Measurements from ENCODE around the gene MRPS11. TPM values are rescaled to one million over a fixed set of nuclear protein-coding genes. Genes with fewer than 3 reads are reported as not detected.

The MRPS11 gene
- total and polyA plus RNA-seq, 2 of the 8 experiments (the other 6 are each of a cell fraction or from before 2014, with no cell fraction given), result 41.4 to 59.2 TPM

DNA sequence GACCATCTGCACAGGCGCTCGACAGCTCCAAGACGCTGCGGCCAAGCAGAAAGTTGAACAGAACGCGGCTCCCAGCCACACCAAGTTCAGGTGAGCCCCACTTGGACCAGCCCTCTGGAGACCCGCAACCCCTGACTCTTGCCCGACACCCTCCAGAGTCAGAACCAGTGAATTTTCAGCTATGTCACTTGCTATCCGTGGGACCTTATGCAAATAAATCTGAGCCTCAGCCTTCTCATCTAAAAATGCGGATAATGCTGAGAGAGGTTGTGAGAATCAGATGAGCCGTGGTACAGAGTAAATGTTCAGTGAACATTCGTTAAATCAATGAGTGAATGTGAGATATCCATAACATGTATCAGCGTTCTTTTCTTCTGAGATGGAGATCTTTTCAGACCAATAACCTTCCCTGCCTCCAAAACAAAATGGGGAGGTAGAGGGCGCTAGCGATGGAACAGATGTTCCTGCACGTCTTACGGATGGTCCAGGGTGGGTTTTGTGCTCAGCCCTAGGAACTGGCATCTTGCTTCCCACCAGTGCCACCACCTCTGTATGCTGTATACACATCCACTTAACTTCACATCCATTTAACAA is 524 bp downstream of the MRPS11 start:
- Histone ChIP-seq H2AFZ (ENCODE audit: low read length) (peak overlapping the region; percentile 100), H4K91ac (replicated peaks; ENCODE audit: insufficient read length, low read length) (no peak overlapping the region), H2BK120ac (replicated peaks; ENCODE audit: low read depth, low read length) (no peak overlapping the region), H2BK15ac (ENCODE audit: low read length) (no peak overlapping the region), H4K20me1 (replicated peaks in 1 of 2; ENCODE audit: control insufficient read depth in 1 of 2, insufficient read depth in 2 of 2, low read length in 2 of 2) (peaks cover 2 to 6% of the 10 kb centered on the region in 2 experiments), H3K9me3 (ENCODE audit: insufficient read depth in 2 of 2, low read depth in 1 of 2, low read length in 1 of 2) (no peaks in the 10 kb centered on the region), H4K5ac (ENCODE audit: insufficient read length, low read depth, low read length) (peak overlapping the region; percentile 59), H2BK20ac (ENCODE audit: low read length) (no peak overlapping the region), H3K9ac (replicated peaks in 1 of 4; ENCODE audit: extremely low read depth in 1 of 4, low read depth in 3 of 4, low read length in 3 of 4) (peak overlapping the region; percentile 34 to 96 (median 68)), H3K79me2 (ENCODE audit: control insufficient read depth in 1 of 2, insufficient read depth in 2 of 2, low read length in 2 of 2) (peaks cover 0 to 26% of the 10 kb centered on the region in 2 experiments; a peak in 3 of 4 replicates), H4K8ac (ENCODE audit: extremely low read depth, insufficient read depth, low read length) (peak overlapping the region; percentile 47; the same call in 1 of the 2 replicates), H3K4me1 (replicated peaks in 1 of 4; ENCODE audit: control insufficient read depth in 3 of 4, insufficient read depth in 4 of 4, low read length in 3 of 4) (no peaks in the 10 kb centered on the region; a peak in 1 of 7 replicates), H3K27me3 (replicated peaks in 1 of 4; ENCODE audit: control insufficient read depth in 3 of 4, extremely low read depth in 1 of 4, insufficient read depth in 3 of 4, low read length in 3 of 4) (no peaks in the 10 kb centered on the region), H3K79me1 (ENCODE audit: low read depth, low read length) (0 out of 2 replicates have a peak, but pooled peaks cover 5% of the 10 kb centered on the region), H3K27ac (ENCODE audit: low read depth, low read length) (peak overlapping the region; percentile 95), H3K4me2 (ENCODE audit: insufficient read depth in 1 of 2, low read depth in 2 of 2, low read length in 2 of 2) (peak overlapping the region; percentile 91 to 95), H2BK5ac (ENCODE audit: low read depth, low read length) (no peak overlapping the region; the same call in 1 of the 2 replicates), H3K18ac (ENCODE audit: extremely low read depth, low read length) (no peak overlapping the region), H3K23me2 (ENCODE audit: low read depth, low read length) (peaks cover 7% of the 10 kb centered on the region), H3K4me3 (ENCODE audit: extremely low read depth in 1 of 4, insufficient read depth in 2 of 4, low read depth in 3 of 4, low read length in 4 of 4) (peak overlapping the region; percentile 69 to 98 (median 88)), H2BK12ac (ENCODE audit: low read depth, low read length) (no peak overlapping the region), H3K4ac (replicated peaks; ENCODE audit: insufficient read length, low read depth, low read length) (no peak overlapping the region), H3K56ac (replicated peaks; ENCODE audit: insufficient read length, low read depth, low read length) (no peak overlapping the region), H3K36me3 (ENCODE audit: control insufficient read depth in 2 of 4, insufficient read depth in 4 of 4, low read length in 3 of 4) (peaks cover 0 to 24% (median 17%) of the 10 kb centered on the region in 4 experiments; a peak in 7 of 8 replicates), H2AK5ac (ENCODE audit: low read depth, low read length) (no peak overlapping the region), H3K23ac (ENCODE audit: insufficient read length) (no peak overlapping the region), H3K14ac (ENCODE audit: insufficient read length) (no peak overlapping the region)
- POLR2A ChIA-PET (ENCODE audit: partially characterized antibody), result interaction anchor here (0.9 to 2.5 kb wide), 14 partner anchors 10 to 221 kb away, joined by 3 to 25 read pairs (median 4); partner anchors contain the start of gene AEN
- DNase-seq (ENCODE audit: low read depth in 1 of 2, low spot score in 2 of 2), result peak in 1 of 2 experiments; percentile 49
- CTCF ChIA-PET (ENCODE audit: partially characterized antibody), result interaction anchor here (0.7 to 3.8 kb wide), 26 partner anchors 9 to 362 kb away, joined by 3 to 25 read pairs (median 3); partner anchors contain the start of gene ISG20
- WGBS, 2 experiments (ENCODE audit: extremely low coverage in 1 of 2, insufficient coverage in 1 of 2, insufficient read length in 1 of 2, insufficient replicate concordance in 2 of 2, low coverage in 1 of 2, low lambda C conversion rate in 2 of 2, missing lambda C conversion rate in 1 of 2), result 10% methylated on average over 17 of the region's 17 CpGs; no CpG with 5 or more reads in 1 of the 2 experiments
- no peak for FAIRE-seq
- no peak for TF ChIP-seq CHD2 (IDR thresholded peaks at IDR 0.05; ENCODE audit: low read length)
- TF ChIP-seq, protein P1, sequence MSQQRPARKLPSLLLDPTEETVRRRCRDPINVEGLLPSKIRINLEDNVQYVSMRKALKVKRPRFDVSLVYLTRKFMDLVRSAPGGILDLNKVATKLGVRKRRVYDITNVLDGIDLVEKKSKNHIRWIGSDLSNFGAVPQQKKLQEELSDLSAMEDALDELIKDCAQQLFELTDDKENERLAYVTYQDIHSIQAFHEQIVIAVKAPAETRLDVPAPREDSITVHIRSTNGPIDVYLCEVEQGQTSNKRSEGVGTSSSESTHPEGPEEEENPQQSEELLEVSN (IDR thresholded peaks at IDR 0.05), result no peak
- no peak for TF ChIP-seq NRF1 (IDR thresholded peaks at IDR 0.05; ENCODE audit: low read depth, low read length)
- TF ChIP-seq CTBP2 (IDR thresholded peaks at IDR 0.05; ENCODE audit: borderline replicate concordance, insufficient read depth, insufficient read length, low read length), result no peak
- peak in 1 of 2 experiments; percentile 15; a peak in 1 of 4 replicates for TF ChIP-seq RAD21 (IDR thresholded peaks at IDR 0.05 in 1 of 2, conservative IDR thresholded peaks at IDR 0.05 in 1 of 2; ENCODE audit: low read depth in 2 of 2, low read length in 2 of 2)
- no peak for TF ChIP-seq ATF3 (IDR thresholded peaks at IDR 0.05; ENCODE audit: insufficient read depth, low read depth, low read length)
- no peak for TF ChIP-seq POLR2AphosphoS5 (IDR thresholded peaks at IDR 0.05; ENCODE audit: low read depth, low read length)
- no peak for TF ChIP-seq NANOG (IDR thresholded peaks at IDR 0.05; ENCODE audit: insufficient read depth, low read depth, low read length, poor library complexity, severe bottlenecking)
- TF ChIP-seq, protein P2, sequence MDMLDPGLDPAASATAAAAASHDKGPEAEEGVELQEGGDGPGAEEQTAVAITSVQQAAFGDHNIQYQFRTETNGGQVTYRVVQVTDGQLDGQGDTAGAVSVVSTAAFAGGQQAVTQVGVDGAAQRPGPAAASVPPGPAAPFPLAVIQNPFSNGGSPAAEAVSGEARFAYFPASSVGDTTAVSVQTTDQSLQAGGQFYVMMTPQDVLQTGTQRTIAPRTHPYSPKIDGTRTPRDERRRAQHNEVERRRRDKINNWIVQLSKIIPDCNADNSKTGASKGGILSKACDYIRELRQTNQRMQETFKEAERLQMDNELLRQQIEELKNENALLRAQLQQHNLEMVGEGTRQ (IDR thresholded peaks at IDR 0.05; ENCODE audit: low read length), result no peak

All from H1 (cell line).